ENCODE measurements around the gene ORAI3.

Gene ORAI3

GRCh38 chr16:30921459-30921747, 27.5 kb upstream of the ORAI3 start:
- H3K27me3 Mint-ChIP-seq, result no peaks in the 10 kb centered on the region
- H3K4me3 Mint-ChIP-seq, result peak overlapping the region; percentile 99
- no peaks in the 10 kb centered on the region for H3K9me3 Mint-ChIP-seq
- H3K36me3 Mint-ChIP-seq, result no peaks in the 10 kb centered on the region
- H3K27ac Mint-ChIP-seq, result no peak overlapping the region
- peaks cover 9% of the 10 kb centered on the region for H3K4me1 Mint-ChIP-seq

GRCh38 chr16:30921748-30922419, 27.0 kb upstream of the ORAI3 start:
- H3K9me3 Mint-ChIP-seq, result no peaks in the 10 kb centered on the region
- H3K4me3 Mint-ChIP-seq, result peak overlapping the region; percentile 99
- H3K27ac Mint-ChIP-seq, result peak overlapping the region; percentile 100
- H3K27me3 Mint-ChIP-seq, result no peaks in the 10 kb centered on the region
- no peaks in the 10 kb centered on the region for H3K36me3 Mint-ChIP-seq
- peaks cover 9% of the 10 kb centered on the region for H3K4me1 Mint-ChIP-seq

- H3K27me3 Mint-ChIP-seq, result no peaks in the 10 kb centered on the region
- peak overlapping the region; percentile 99 for H3K4me3 Mint-ChIP-seq
- H3K9me3 Mint-ChIP-seq, result no peaks in the 10 kb centered on the region
- no peaks in the 10 kb centered on the region for H3K36me3 Mint-ChIP-seq
- H3K27ac Mint-ChIP-seq, result peak overlapping the region; percentile 100
- peaks cover 9% of the 10 kb centered on the region for H3K4me1 Mint-ChIP-seq
These were observed 26.4 kb upstream of the ORAI3 start for GRCh38 chr16:30922420-30922959.

GRCh38 chr16:30922960-30923535, 25.8 kb upstream of the ORAI3 start:
- Mint-ChIP-seq H3K36me3 (no peaks in the 10 kb centered on the region), H3K4me1 (peaks cover 9% of the 10 kb centered on the region), H3K27ac (peak overlapping the region; percentile 100), H3K27me3 (no peaks in the 10 kb centered on the region), H3K9me3 (no peaks in the 10 kb centered on the region), H3K4me3 (peak overlapping the region; percentile 99)

GRCh38 chr16:30923554-30924075, 25.3 kb upstream of the ORAI3 start, which contains the start of gene FBXL19:
TSS of gene FBXL19 (plus strand) at chr16:30923572. CDS start at chr16:30925755, 2,183 bp downstream.
- Mint-ChIP-seq H3K36me3 (no peaks in the 10 kb centered on the region), H3K9me3 (no peaks in the 10 kb centered on the region), H3K4me3 (peak within 1 kb of the TSS; percentile 99), H3K27ac (peak within 1 kb of the TSS; percentile 100), H3K27me3 (no peaks in the 10 kb centered on the region), H3K4me1 (peaks cover 9% of the 10 kb centered on the region)

GRCh38 chr16:30924076-30924912, 24.6 kb upstream of the ORAI3 start:
- Mint-ChIP-seq H3K4me3 (peak overlapping the region; percentile 64), H3K27ac (peak overlapping the region; percentile 36), H3K27me3 (no peaks in the 10 kb centered on the region), H3K4me1 (peaks cover 9% of the 10 kb centered on the region), H3K9me3 (no peaks in the 10 kb centered on the region), H3K36me3 (no peaks in the 10 kb centered on the region)

- no peaks in the 10 kb centered on the region for H3K27me3 Mint-ChIP-seq
- H3K4me3 Mint-ChIP-seq, result peak overlapping the region; percentile 64
- H3K27ac Mint-ChIP-seq, result peak overlapping the region; percentile 36
These were observed 23.8 kb upstream of the ORAI3 start for GRCh38 chr16:30924913-30925631.

GRCh38 chr16:30925632-30925987, 23.3 kb upstream of the ORAI3 start:
- H3K4me3 Mint-ChIP-seq, result peak overlapping the region; percentile 39
- no peaks in the 10 kb centered on the region for H3K36me3 Mint-ChIP-seq
- H3K9me3 Mint-ChIP-seq, result no peaks in the 10 kb centered on the region
- no peaks in the 10 kb centered on the region for H3K27me3 Mint-ChIP-seq
- H3K27ac Mint-ChIP-seq, result no peak overlapping the region
- peaks cover 9% of the 10 kb centered on the region for H3K4me1 Mint-ChIP-seq

More at GRCh38 chr16:30924913-30925631, 23.8 kb upstream of the ORAI3 start:
- Mint-ChIP-seq H3K36me3 (no peaks in the 10 kb centered on the region), H3K4me1 (peaks cover 9% of the 10 kb centered on the region), H3K9me3 (no peaks in the 10 kb centered on the region)

- peaks cover 9% of the 10 kb centered on the region for H3K4me1 Mint-ChIP-seq
- H3K4me3 Mint-ChIP-seq, result peak overlapping the region; percentile 39
- no peaks in the 10 kb centered on the region for H3K36me3 Mint-ChIP-seq
- H3K27me3 Mint-ChIP-seq, result no peaks in the 10 kb centered on the region
- no peak overlapping the region for H3K27ac Mint-ChIP-seq
- no peaks in the 10 kb centered on the region for H3K9me3 Mint-ChIP-seq
These were observed 22.7 kb upstream of the ORAI3 start for GRCh38 chr16:30925995-30926811.

- no peaks in the 10 kb centered on the region for H3K9me3 Mint-ChIP-seq
- no peak overlapping the region for H3K27ac Mint-ChIP-seq
These were observed 21.7 kb upstream of the ORAI3 start for GRCh38 chr16:30926937-30927788.

GRCh38 chr16:30927789-30928378, 21.0 kb upstream of the ORAI3 start:
- no peaks in the 10 kb centered on the region for H3K9me3 Mint-ChIP-seq
- H3K4me1 Mint-ChIP-seq, result peaks cover 9% of the 10 kb centered on the region
- H3K27me3 Mint-ChIP-seq, result no peaks in the 10 kb centered on the region
- no peaks in the 10 kb centered on the region for H3K36me3 Mint-ChIP-seq
- no peak overlapping the region for H3K27ac Mint-ChIP-seq
- no peak overlapping the region for H3K4me3 Mint-ChIP-seq

More at GRCh38 chr16:30926937-30927788, 21.7 kb upstream of the ORAI3 start:
- no peak overlapping the region for H3K4me3 Mint-ChIP-seq
- no peaks in the 10 kb centered on the region for H3K36me3 Mint-ChIP-seq
- H3K4me1 Mint-ChIP-seq, result peaks cover 9% of the 10 kb centered on the region
- H3K27me3 Mint-ChIP-seq, result no peaks in the 10 kb centered on the region

GRCh38 chr16:30928390-30928789, 20.5 kb upstream of the ORAI3 start:
- Mint-ChIP-seq H3K9me3 (no peaks in the 10 kb centered on the region), H3K4me3 (no peak overlapping the region), H3K27me3 (no peaks in the 10 kb centered on the region), H3K4me1 (peaks cover 9% of the 10 kb centered on the region), H3K36me3 (no peaks in the 10 kb centered on the region), H3K27ac (no peak overlapping the region)

GRCh38 chr16:30929167-30929566, 19.7 kb upstream of the ORAI3 start:
- Mint-ChIP-seq H3K9me3 (no peaks in the 10 kb centered on the region), H3K36me3 (no peaks in the 10 kb centered on the region), H3K27me3 (no peaks in the 10 kb centered on the region), H3K4me1 (peaks cover 9% of the 10 kb centered on the region), H3K27ac (no peak overlapping the region), H3K4me3 (no peak overlapping the region)
